Esophagus (tissue), 2 donors: ENCODE results near the gene RBP4. TPM values are rescaled to one million over a fixed set of nuclear protein-coding genes. Genes with fewer than 3 reads are reported as not detected.

ENCODE experiments used
- H3K27ac ChIP-seq, 2 donors: one replicate each; pipeline ENCODE4 v1.5.1; 2013; ENCODE audit warnings: low read depth in 2 of 2, mild to moderate bottlenecking in 2 of 2, inconsistent platforms in 1 of 2, low read length in 1 of 2, moderate library complexity in 1 of 2
- H3K27me3 ChIP-seq, 2 donors: one replicate each; pipeline ENCODE4 v1.6.1; 2013; ENCODE audit warnings: low read length in 2 of 2, control low read depth in 1 of 2, mild to moderate bottlenecking in 1 of 2; ENCODE audit not compliant: insufficient read depth in 2 of 2, control insufficient read depth in 1 of 2
- H3K36me3 ChIP-seq, 2 donors: one replicate each; pipeline ENCODE4 v1.6.1; 2013; ENCODE audit warnings: low read length in 1 of 2; ENCODE audit not compliant: control insufficient read depth in 2 of 2, insufficient read depth in 2 of 2
- H3K4me1 ChIP-seq, 2 donors: one replicate each; pipeline ENCODE4 v1.6.1; 2013; ENCODE audit warnings: low read length in 1 of 2; ENCODE audit not compliant: control insufficient read depth in 2 of 2, insufficient read depth in 2 of 2
- H3K4me3 ChIP-seq, 2 donors: one replicate each; pipeline ENCODE4 v1.5.1; 2013; ENCODE audit warnings: low read length in 2 of 2, mild to moderate bottlenecking in 2 of 2, low read depth in 1 of 2, moderate library complexity in 1 of 2
- H3K9me3 ChIP-seq, 2 donors: one replicate each; pipeline ENCODE4 v1.6.1; 2013; ENCODE audit warnings: mild to moderate bottlenecking in 2 of 2, low read depth in 1 of 2, low read length in 1 of 2, moderate library complexity in 1 of 2; ENCODE audit not compliant: control insufficient read depth in 2 of 2, insufficient read depth in 1 of 2
- WGBS, 2 donors: extraction: QIAGEN DNeasy Blood & Tissue Kit; methylation state at CpG; one replicate each; pipeline ENCODE4 v1.1.7; 2013; 5-methylcytosine and 5-hydroxymethylcytosine counted together
- polyA plus RNA-seq, 2 donors: library from polyadenylated mRNA; stranded (reverse); fragments of 200-250 nt; gene quantifications; one replicate each; pipeline ENCODE4 v1.2.3, GENCODE V29; 2013
- donor health status: healthy with polysubstance abuse.
- donor health status: Bipolar disorder and iron deficiency.

The RBP4 gene
- polyA plus RNA-seq, 2 donors: 0.14 to 0.47 TPM

DNA sequence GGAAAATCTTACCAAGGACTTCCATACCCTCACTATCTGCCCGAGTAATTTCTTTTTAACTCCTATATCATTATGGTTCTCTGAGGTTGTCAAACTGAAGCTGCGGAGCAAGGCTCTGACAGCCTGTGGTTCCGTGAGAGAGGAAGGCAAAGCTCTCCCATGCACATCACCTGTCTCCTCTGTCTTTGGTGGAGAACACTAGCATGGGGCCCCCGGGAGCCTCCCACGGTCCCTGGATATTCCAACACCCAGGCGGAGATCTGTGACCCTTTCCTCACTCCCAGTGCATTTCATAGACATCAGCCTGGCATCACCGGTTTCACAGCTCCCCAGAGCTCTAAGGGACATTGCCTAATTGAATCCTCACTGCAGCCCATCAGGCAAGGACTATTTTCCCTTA is 10.4 kb downstream of the RBP4 start:
- Histone ChIP-seq H3K9me3 (peaks cover 0 to 3% of the 10 kb centered on the region in 2 donors), H3K27ac (no peak overlapping the region)
- 90 to 94% methylated on average over 7 of the region's 7 CpGs for WGBS, 2 donors

GRCh38 chr10:93589648-93590562 is 11.1 kb downstream of the RBP4 start:
- 86 to 88% methylated on average over 15 of the region's 15 CpGs for WGBS, 2 donors
- Histone ChIP-seq H3K4me1 (no peaks in the 10 kb centered on the region), H3K27me3 (peaks cover 0 to 3% of the 10 kb centered on the region in 2 donors), H3K27ac (no peak overlapping the region), H3K36me3 (no peaks in the 10 kb centered on the region), H3K9me3 (no peaks in the 10 kb centered on the region), H3K4me3 (no peak overlapping the region)

More for the DNA sequence above, 10.4 kb downstream of the RBP4 start:
- Histone ChIP-seq H3K4me1 (no peaks in the 10 kb centered on the region), H3K36me3 (no peaks in the 10 kb centered on the region), H3K4me3 (no peak overlapping the region), H3K27me3 (peaks cover 0 to under 1% of the 10 kb centered on the region in 2 donors)

- Histone ChIP-seq H3K36me3 (no peaks in the 10 kb centered on the region), H3K4me3 (no peak overlapping the region), H3K27me3 (peaks cover 0 to 3% of the 10 kb centered on the region in 2 donors), H3K4me1 (no peaks in the 10 kb centered on the region), H3K9me3 (peaks cover 0 to 1% of the 10 kb centered on the region in 2 donors), H3K27ac (no peak overlapping the region)
- 91 to 94% methylated on average over 7 of the region's 7 CpGs for WGBS, 2 donors
Observed at GRCh38 chr10:93584445-93584844, 16.6 kb downstream of the RBP4 start.

- Histone ChIP-seq H3K9me3 (peaks cover 0 to 1% of the 10 kb centered on the region in 2 donors), H3K4me1 (no peaks in the 10 kb centered on the region), H3K4me3 (no peak overlapping the region), H3K36me3 (no peaks in the 10 kb centered on the region), H3K27ac (no peak overlapping the region), H3K27me3 (peaks cover 0 to 3% of the 10 kb centered on the region in 2 donors)
- 43 to 47% methylated on average over 6 of the region's 6 CpGs for WGBS, 2 donors
Observed at GRCh38 chr10:93580828-93581227, 20.2 kb downstream of the RBP4 start.

- 83 to 86% methylated on average over 3 of the region's 3 CpGs for WGBS, 2 donors
- no peak overlapping the region for H3K4me3 ChIP-seq
- H3K9me3 ChIP-seq: peaks cover 0 to 1% of the 10 kb centered on the region in 2 donors
- H3K27me3 ChIP-seq: no peaks in the 10 kb centered on the region
- H3K27ac ChIP-seq: no peak overlapping the region
- H3K36me3 ChIP-seq: no peaks in the 10 kb centered on the region
- H3K4me1 ChIP-seq: no peaks in the 10 kb centered on the region
Observed at GRCh38 chr10:93579985-93580711, 20.9 kb downstream of the RBP4 start.

- H3K9me3 ChIP-seq: peaks cover 0 to 1% of the 10 kb centered on the region in 2 donors
- no peak overlapping the region for H3K27ac ChIP-seq
- H3K36me3 ChIP-seq: no peaks in the 10 kb centered on the region
- WGBS, 2 donors: 66 to 80% methylated on average over 7 of the region's 7 CpGs
- no peaks in the 10 kb centered on the region for H3K27me3 ChIP-seq
- H3K4me3 ChIP-seq: no peak overlapping the region
- no peaks in the 10 kb centered on the region for H3K4me1 ChIP-seq
Observed at GRCh38 chr10:93579089-93579488, 21.9 kb downstream of the RBP4 start.

GRCh38 chr10:93577565-93577964 is 23.5 kb downstream of the RBP4 start:
- Histone ChIP-seq H3K4me1 (peaks cover 0 to 1% of the 10 kb centered on the region in 2 donors), H3K27ac (no peak overlapping the region), H3K9me3 (peaks cover 0 to 1% of the 10 kb centered on the region in 2 donors), H3K4me3 (no peak overlapping the region), H3K36me3 (no peaks in the 10 kb centered on the region), H3K27me3 (no peaks in the 10 kb centered on the region)
- 87 to 90% methylated on average over 3 of the region's 3 CpGs for WGBS, 2 donors

GRCh38 chr10:93576888-93577287 is 24.1 kb downstream of the RBP4 start:
- no peaks in the 10 kb centered on the region for H3K27me3 ChIP-seq
- H3K27ac ChIP-seq: no peak overlapping the region
- peaks cover 0 to 2% of the 10 kb centered on the region in 2 donors for H3K4me1 ChIP-seq
- WGBS, 2 donors: 52 to 64% methylated on average over 3 of the region's 3 CpGs
- H3K36me3 ChIP-seq: no peaks in the 10 kb centered on the region
- no peak overlapping the region for H3K4me3 ChIP-seq
- H3K9me3 ChIP-seq: peaks cover 0 to 1% of the 10 kb centered on the region in 2 donors

- no peaks in the 10 kb centered on the region for H3K27me3 ChIP-seq
- no peaks in the 10 kb centered on the region for H3K9me3 ChIP-seq
- WGBS, 2 donors: 71 to 76% methylated on average over 3 of the region's 3 CpGs
- no peaks in the 10 kb centered on the region for H3K36me3 ChIP-seq
- H3K4me3 ChIP-seq: no peak overlapping the region
- peaks cover 0 to 2% of the 10 kb centered on the region in 2 donors for H3K4me1 ChIP-seq
- H3K27ac ChIP-seq: no peak overlapping the region
Observed at GRCh38 chr10:93573924-93574323, 27.1 kb downstream of the RBP4 start.
